ENCODE measurements around the gene HAVCR2. TPM values are rescaled to one million over a fixed set of nuclear protein-coding genes. Genes with fewer than 3 reads are reported as not detected.

Gene HAVCR2
- 0.12 TPM in 1 of 2 replicates, not detected in the other for total RNA-seq

- TF ChIP-seq CTCF (conservative IDR thresholded peaks at IDR 0.05; ENCODE audit: low read depth, low read length): no peak
- no peak for DNase-seq (ENCODE audit: low read depth)
- peak within 1 kb of the TSS; percentile 42 for H3K4me3 ChIP-seq (ENCODE audit: low read depth, low read length)
Observed at GRCh38 chr5:157108976-157109375, at the start of gene HAVCR2. HAVCR2 (minus strand) TSS chr5:157109044; CDS start chr5:157108983, 61 bp downstream.

GRCh38 chr5:157157293-157157891 is 48.5 kb upstream of the HAVCR2 start:
- no peak for TF ChIP-seq CTCF (conservative IDR thresholded peaks at IDR 0.05; ENCODE audit: low read depth, low read length)
- H3K4me3 ChIP-seq (ENCODE audit: low read depth, low read length): no peak overlapping the region
- DNase-seq (ENCODE audit: low read depth): no peak

- H3K4me3 ChIP-seq (ENCODE audit: low read depth, low read length): no peak overlapping the region
- no peak for DNase-seq (ENCODE audit: low read depth)
- TF ChIP-seq CTCF (conservative IDR thresholded peaks at IDR 0.05; ENCODE audit: low read depth, low read length): no peak
Observed at GRCh38 chr5:157155297-157155696, 46.5 kb upstream of the HAVCR2 start.

GRCh38 chr5:157150995-157151394 is 42.2 kb upstream of the HAVCR2 start:
- H3K4me3 ChIP-seq (ENCODE audit: low read depth, low read length): no peak overlapping the region
- no peak for TF ChIP-seq CTCF (conservative IDR thresholded peaks at IDR 0.05; ENCODE audit: low read depth, low read length)
- DNase-seq (ENCODE audit: low read depth): no peak

- peak; percentile 95 for TF ChIP-seq CTCF (conservative IDR thresholded peaks at IDR 0.05; ENCODE audit: low read depth, low read length)
Observed at GRCh38 chr5:157148734-157149615, 40.1 kb upstream of the HAVCR2 start.

GRCh38 chr5:157143127-157143971 is 34.5 kb upstream of the HAVCR2 start:
- no peak for TF ChIP-seq CTCF (conservative IDR thresholded peaks at IDR 0.05; ENCODE audit: low read depth, low read length)
- no peak for DNase-seq (ENCODE audit: low read depth)
- peak overlapping the region; percentile 96 for H3K4me3 ChIP-seq (ENCODE audit: low read depth, low read length)

More at GRCh38 chr5:157148734-157149615, 40.1 kb upstream of the HAVCR2 start:
- no peak overlapping the region for H3K4me3 ChIP-seq (ENCODE audit: low read depth, low read length)
- DNase-seq (ENCODE audit: low read depth): no peak
